OCI-LY7 (cell line): ENCODE results near the gene ELOB. TPM values are rescaled to one million over a fixed set of nuclear protein-coding genes. Genes with fewer than 3 reads are reported as not detected.

Experiments used
- BruUV-seq: library from RNA; stranded (reverse); fragments of 400-500 nt; replicated peaks from 2 replicates; lab custom pipeline; 2021; lab: Mats Ljungman, UMichigan
- CTCF ChIA-PET: fragments of 300-600 bp; sonication (Branson Sonifier 250); formaldehyde crosslinking; loops from one replicate; lab custom pipeline; 2022; ENCODE audit warnings: antibody characterized with exemption; ENCODE audit not compliant: unreplicated experiment; lab: Charles Lee
- POLR2A ChIA-PET: fragments of 300-600 bp; sonication (Branson Sonifier 250); formaldehyde crosslinking; loops from one replicate; lab custom pipeline; 2022; ENCODE audit warnings: antibody characterized with exemption; lab: Charles Lee
- DNase-seq: peaks from one replicate; pipeline ENCODE4 v3.0.0-alpha.2; 2015; ENCODE audit warnings: low spot score
- H2AFZ ChIP-seq: fragments of 200-600 bp; sonication (generic), shearing (Covaris generic); 2 replicates; pipeline ENCODE4 v1.6.1; 2014; ENCODE audit warnings: mild to moderate bottlenecking, antibody characterized with exemption, low read length, moderate library complexity
- H3K27ac ChIP-seq: fragments of 200-600 bp; sonication (generic); 2 replicates; pipeline ENCODE4 v1.5.1; 2014; ENCODE audit warnings: mixed run types, low read depth, mild to moderate bottlenecking, moderate library complexity, low read length, inconsistent platforms; ENCODE audit not compliant: poor library complexity, severe bottlenecking
- H3K36me3 ChIP-seq: fragments of 200-600 bp; sonication (generic); 2 replicates; pipeline ENCODE4 v1.6.1; 2014; ENCODE audit warnings: mild to moderate bottlenecking, antibody characterized with exemption, low read length, moderate library complexity, mixed read lengths; ENCODE audit not compliant: insufficient read depth
- H3K4me1 ChIP-seq: fragments of 200-600 bp; sonication (generic); 2 replicates; pipeline ENCODE4 v1.5.1; 2014; ENCODE audit warnings: mild to moderate bottlenecking, low read length; ENCODE audit not compliant: insufficient read depth, poor library complexity, severe bottlenecking
- H3K4me2 ChIP-seq: fragments of 200-600 bp; sonication (generic); 2 replicates; pipeline ENCODE4 v1.6.1; 2014; ENCODE audit warnings: mild to moderate bottlenecking, low read length
- H3K4me3 ChIP-seq: fragments of 200-600 bp; sonication (generic); 2 replicates; pipeline ENCODE4 v1.5.1; 2014; ENCODE audit warnings: mild to moderate bottlenecking, low read depth, low read length; ENCODE audit not compliant: poor library complexity, severe bottlenecking
- H3K79me2 ChIP-seq: fragments of 200-600 bp; sonication (generic); 2 replicates; pipeline ENCODE4 v1.6.1; 2016; ENCODE audit warnings: low read depth, mild to moderate bottlenecking, low read length, moderate library complexity, mixed read lengths; ENCODE audit not compliant: insufficient read depth
- H3K9me2 ChIP-seq: fragments of 200-600 bp; sonication (generic); 2 replicates; pipeline ENCODE4 v1.6.1; 2016; ENCODE audit warnings: mild to moderate bottlenecking, low read length, mixed read lengths; ENCODE audit not compliant: insufficient read depth
- H3K9me3 ChIP-seq: fragments of 200-600 bp; sonication (generic); 2 replicates; pipeline ENCODE4 v1.6.1; 2014; ENCODE audit warnings: mild to moderate bottlenecking, mixed run types, low read length, mixed read lengths
- H4K20me1 ChIP-seq: fragments of 200-600 bp; sonication (generic); 2 replicates; pipeline ENCODE4 v1.6.1; 2014; ENCODE audit warnings: mild to moderate bottlenecking, antibody characterized with exemption, low read length, moderate library complexity, mixed read lengths; ENCODE audit not compliant: insufficient read depth
- EZH2phosphoT487 ChIP-seq: fragments of 200-600 bp; sonication (generic); IDR thresholded peaks from 2 replicates; pipeline ENCODE4 v1.6.1; 2018; ENCODE audit warnings: low read depth, borderline replicate concordance, mild to moderate bottlenecking, mixed run types, antibody characterized with exemption, low read length, moderate library complexity, mixed read lengths
- intact Hi-C: fragments of 100-400 bp; cut with micrococcal nuclease; formaldehyde crosslinking; loops from one replicate; pipeline ENCODE4 v1.10.0; 2022; ENCODE audit not compliant: unreplicated experiment
- total RNA-seq, 2 experiments: library from RNA; depleted of rRNA in 1 of 2; stranded (reverse); fragments of >200 nt in 1 of 2; shearing (Covaris generic) in 1 of 2; gene quantifications; 2 replicates each; pipeline ENCODE4 v1.2.3, GENCODE V29; 2014 to 2022
- TF ChIP-seq, protein P1 (sequence below): fragments of 200-600 bp; sonication (generic); conservative IDR thresholded peaks from 2 replicates; pipeline ENCODE4 v1.5.1; 2014; ENCODE audit warnings: mild to moderate bottlenecking, antibody characterized with exemption, low read length, moderate library complexity, mixed read lengths

Gene ELOB
- total RNA-seq, 2 experiments from 2014 or later = 209 to 285 TPM

- Histone ChIP-seq H2AFZ (no peak overlapping the region), H3K27ac (peak overlapping the region; percentile 95), H3K79me2 (peaks cover 77% of the 10 kb centered on the region), H3K4me2 (peak overlapping the region; percentile 83), H3K4me3 (peak overlapping the region; percentile 99), H3K36me3 (peaks cover 65% of the 10 kb centered on the region), H3K9me2 (no peaks in the 10 kb centered on the region), H3K9me3 (no peaks in the 10 kb centered on the region), H4K20me1 (peaks cover 36% of the 10 kb centered on the region), H3K4me1 (peaks cover 35% of the 10 kb centered on the region)
- peak; percentile 21 for DNase-seq
- POLR2A ChIA-PET = interaction anchor here (0.6 kb wide), 1 partner anchor 19 kb away, joined by 8 read pairs; no protein-coding TSS in a partner anchor
- TF ChIP-seq, protein P1, sequence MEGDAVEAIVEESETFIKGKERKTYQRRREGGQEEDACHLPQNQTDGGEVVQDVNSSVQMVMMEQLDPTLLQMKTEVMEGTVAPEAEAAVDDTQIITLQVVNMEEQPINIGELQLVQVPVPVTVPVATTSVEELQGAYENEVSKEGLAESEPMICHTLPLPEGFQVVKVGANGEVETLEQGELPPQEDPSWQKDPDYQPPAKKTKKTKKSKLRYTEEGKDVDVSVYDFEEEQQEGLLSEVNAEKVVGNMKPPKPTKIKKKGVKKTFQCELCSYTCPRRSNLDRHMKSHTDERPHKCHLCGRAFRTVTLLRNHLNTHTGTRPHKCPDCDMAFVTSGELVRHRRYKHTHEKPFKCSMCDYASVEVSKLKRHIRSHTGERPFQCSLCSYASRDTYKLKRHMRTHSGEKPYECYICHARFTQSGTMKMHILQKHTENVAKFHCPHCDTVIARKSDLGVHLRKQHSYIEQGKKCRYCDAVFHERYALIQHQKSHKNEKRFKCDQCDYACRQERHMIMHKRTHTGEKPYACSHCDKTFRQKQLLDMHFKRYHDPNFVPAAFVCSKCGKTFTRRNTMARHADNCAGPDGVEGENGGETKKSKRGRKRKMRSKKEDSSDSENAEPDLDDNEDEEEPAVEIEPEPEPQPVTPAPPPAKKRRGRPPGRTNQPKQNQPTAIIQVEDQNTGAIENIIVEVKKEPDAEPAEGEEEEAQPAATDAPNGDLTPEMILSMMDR = peak; percentile 20; the same call in 1 of the 2 replicates
- no peak for TF ChIP-seq EZH2phosphoT487
- intact Hi-C loops = loop anchor here (2.0 to 10.0 kb wide), 3 partner anchors 23 to 219 kb away; partner anchors contain the start of genes CEMP1, ELOB and PDPK1
- CTCF ChIA-PET = no interaction called here
- no TSS peak for BruUV-seq
Measured at GRCh38 chr16:2753733-2754020, 23.4 kb downstream of the ELOB start.

DNA sequence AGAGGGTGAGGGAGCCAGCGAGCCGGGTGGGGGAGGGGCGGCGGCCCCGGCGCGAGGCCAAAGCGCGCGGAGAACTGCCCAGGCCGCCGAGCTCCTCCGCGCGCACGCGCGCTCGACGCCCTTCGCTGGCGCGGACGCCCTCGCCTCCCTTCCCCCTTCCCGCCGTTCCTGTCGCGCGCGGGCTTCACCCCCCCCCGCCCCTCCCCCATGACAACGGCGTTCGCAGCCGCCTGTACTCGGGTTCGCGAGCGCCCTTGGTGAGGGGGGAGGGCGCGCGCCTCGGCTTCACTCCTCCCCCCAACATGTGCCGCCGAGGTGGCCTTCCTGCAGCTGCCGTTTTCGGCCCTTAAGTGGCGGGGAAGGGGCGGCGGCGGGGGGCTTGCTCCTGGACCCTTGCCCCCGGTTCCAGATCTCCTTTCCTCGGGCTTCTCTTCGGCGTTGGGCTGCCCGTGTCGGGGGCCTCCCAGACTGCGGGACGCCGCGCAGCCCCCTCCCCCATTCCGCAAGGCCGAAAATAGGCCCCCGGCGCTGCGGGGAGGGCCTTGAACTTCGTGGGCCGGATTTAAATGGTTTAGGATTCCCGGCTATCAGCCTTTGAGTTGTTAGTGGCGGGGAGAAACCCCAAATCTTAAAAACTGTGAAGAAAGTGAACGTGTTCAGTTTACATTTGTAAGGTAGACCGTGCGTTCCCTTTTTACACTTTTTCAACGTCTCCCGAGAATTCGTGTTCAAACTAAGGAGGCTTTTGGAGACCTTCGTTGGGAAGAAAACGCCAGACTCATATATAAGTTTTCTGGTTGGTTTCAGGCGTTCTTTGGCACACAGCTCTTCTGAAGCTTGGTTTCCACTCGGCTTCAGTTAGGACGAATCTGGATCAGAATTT lies 24.0 kb downstream of the ELOB start:
- no TSS peak for BruUV-seq
- peaks cover 59% of the 10 kb centered on the region for H3K36me3 ChIP-seq
- H3K27ac ChIP-seq = peak overlapping the region; percentile 95
- no peaks in the 10 kb centered on the region for H3K9me3 ChIP-seq
- peaks cover 34% of the 10 kb centered on the region for H4K20me1 ChIP-seq
- peak overlapping the region; percentile 99 for H3K4me3 ChIP-seq
- peaks cover 35% of the 10 kb centered on the region for H3K4me1 ChIP-seq
- TF ChIP-seq, protein P1 = no peak
- no peak for TF ChIP-seq EZH2phosphoT487
- H2AFZ ChIP-seq = no peak overlapping the region
- peaks cover 71% of the 10 kb centered on the region for H3K79me2 ChIP-seq
- DNase-seq = peak; percentile 79
- no peaks in the 10 kb centered on the region for H3K9me2 ChIP-seq
- intact Hi-C loops = loop anchor here (1.0 to 10.0 kb wide), 5 partner anchors 24 to 218 kb away; partner anchors contain the start of genes CEMP1, ELOB, KCTD5 and PDPK1
- peak overlapping the region; percentile 83 for H3K4me2 ChIP-seq
- POLR2A ChIA-PET = interaction anchor here (0.6 to 0.7 kb wide), 4 partner anchors 72 to 311 kb away, joined by 3 to 4 read pairs (median 4); no protein-coding TSS in a partner anchor
- CTCF ChIA-PET = interaction anchor here (0.6 to 0.7 kb wide), 2 partner anchors 207 to 275 kb away, joined by 4 to 8 read pairs; no protein-coding TSS in a partner anchor
